ENCODE results near the gene DNAH7.

The DNAH7 gene

GRCh38 chr2:195820867-195821565 is 247.6 kb downstream of the DNAH7 start:
- Histone ChIP-seq H3K36me3 (ENCODE audit: control insufficient read depth in 5 of 5, insufficient read depth in 5 of 5, low read length in 5 of 5) (no peaks in the 10 kb centered on the region), H3K27ac (ENCODE audit: low read depth, low read length) (no peak overlapping the region), H3K4me1 (ENCODE audit: control insufficient read depth in 5 of 5, insufficient read depth in 5 of 5, low read length in 5 of 5) (no peaks in the 10 kb centered on the region), H3K27me3 (ENCODE audit: control insufficient read depth in 5 of 5, insufficient read depth in 4 of 5, low read length in 5 of 5) (no peaks in the 10 kb centered on the region), H3K9ac (ENCODE audit: low read length in 5 of 5) (no peak overlapping the region), H3K4me3 (ENCODE audit: low read depth in 1 of 5, low read length in 5 of 5) (no peak overlapping the region), H3K9me3 (ENCODE audit: control insufficient read depth in 5 of 5, low read length in 5 of 5) (no peaks in the 10 kb centered on the region)

GRCh38 chr2:195820373-195820772 is 248.3 kb downstream of the DNAH7 start:
- no peaks in the 10 kb centered on the region for H3K9me3 ChIP-seq (ENCODE audit: control insufficient read depth in 5 of 5, low read length in 5 of 5)
- no peak overlapping the region for H3K4me3 ChIP-seq (ENCODE audit: low read depth in 1 of 5, low read length in 5 of 5)
- no peaks in the 10 kb centered on the region for H3K27me3 ChIP-seq (ENCODE audit: control insufficient read depth in 5 of 5, insufficient read depth in 4 of 5, low read length in 5 of 5)
- H3K9ac ChIP-seq (ENCODE audit: low read length in 5 of 5), result no peak overlapping the region
- no peaks in the 10 kb centered on the region for H3K36me3 ChIP-seq (ENCODE audit: control insufficient read depth in 5 of 5, insufficient read depth in 5 of 5, low read length in 5 of 5)
- no peak overlapping the region for H3K27ac ChIP-seq (ENCODE audit: low read depth, low read length)
- no peaks in the 10 kb centered on the region for H3K4me1 ChIP-seq (ENCODE audit: control insufficient read depth in 5 of 5, insufficient read depth in 5 of 5, low read length in 5 of 5)

- Histone ChIP-seq H3K9ac (ENCODE audit: low read length in 5 of 5) (no peak overlapping the region), H3K27me3 (ENCODE audit: control insufficient read depth in 5 of 5, insufficient read depth in 4 of 5, low read length in 5 of 5) (no peaks in the 10 kb centered on the region), H3K27ac (ENCODE audit: low read depth, low read length) (no peak overlapping the region), H3K9me3 (ENCODE audit: control insufficient read depth in 5 of 5, low read length in 5 of 5) (no peaks in the 10 kb centered on the region), H3K4me3 (ENCODE audit: low read depth in 1 of 5, low read length in 5 of 5) (no peak overlapping the region), H3K36me3 (ENCODE audit: control insufficient read depth in 5 of 5, insufficient read depth in 5 of 5, low read length in 5 of 5) (no peaks in the 10 kb centered on the region), H3K4me1 (ENCODE audit: control insufficient read depth in 5 of 5, insufficient read depth in 5 of 5, low read length in 5 of 5) (no peaks in the 10 kb centered on the region)
These were observed 249.4 kb downstream of the DNAH7 start for GRCh38 chr2:195819276-195819675.

- Histone ChIP-seq H3K36me3 (ENCODE audit: control insufficient read depth in 5 of 5, insufficient read depth in 5 of 5, low read length in 5 of 5) (no peaks in the 10 kb centered on the region), H3K27me3 (ENCODE audit: control insufficient read depth in 5 of 5, insufficient read depth in 4 of 5, low read length in 5 of 5) (no peaks in the 10 kb centered on the region), H3K9ac (ENCODE audit: low read length in 5 of 5) (no peak overlapping the region), H3K9me3 (ENCODE audit: control insufficient read depth in 5 of 5, low read length in 5 of 5) (no peaks in the 10 kb centered on the region), H3K27ac (ENCODE audit: low read depth, low read length) (no peak overlapping the region), H3K4me1 (ENCODE audit: control insufficient read depth in 5 of 5, insufficient read depth in 5 of 5, low read length in 5 of 5) (no peaks in the 10 kb centered on the region), H3K4me3 (ENCODE audit: low read depth in 1 of 5, low read length in 5 of 5) (no peak overlapping the region)
These were observed 250.1 kb downstream of the DNAH7 start for GRCh38 chr2:195818526-195818925.

- Histone ChIP-seq H3K9ac (ENCODE audit: low read length in 5 of 5) (no peak overlapping the region), H3K4me3 (ENCODE audit: low read depth in 1 of 5, low read length in 5 of 5) (no peak overlapping the region), H3K4me1 (ENCODE audit: control insufficient read depth in 5 of 5, insufficient read depth in 5 of 5, low read length in 5 of 5) (no peaks in the 10 kb centered on the region), H3K36me3 (ENCODE audit: control insufficient read depth in 5 of 5, insufficient read depth in 5 of 5, low read length in 5 of 5) (no peaks in the 10 kb centered on the region), H3K9me3 (ENCODE audit: control insufficient read depth in 5 of 5, low read length in 5 of 5) (no peaks in the 10 kb centered on the region), H3K27me3 (ENCODE audit: control insufficient read depth in 5 of 5, insufficient read depth in 4 of 5, low read length in 5 of 5) (no peaks in the 10 kb centered on the region), H3K27ac (ENCODE audit: low read depth, low read length) (no peak overlapping the region)
These were observed 250.5 kb downstream of the DNAH7 start for GRCh38 chr2:195818106-195818505.

- no peak overlapping the region for H3K27ac ChIP-seq (ENCODE audit: low read depth, low read length)
- H3K4me3 ChIP-seq (ENCODE audit: low read depth in 1 of 5, low read length in 5 of 5), result no peak overlapping the region
- no peaks in the 10 kb centered on the region for H3K9me3 ChIP-seq (ENCODE audit: control insufficient read depth in 5 of 5, low read length in 5 of 5)
- H3K4me1 ChIP-seq (ENCODE audit: control insufficient read depth in 5 of 5, insufficient read depth in 5 of 5, low read length in 5 of 5), result no peaks in the 10 kb centered on the region
- no peaks in the 10 kb centered on the region for H3K36me3 ChIP-seq (ENCODE audit: control insufficient read depth in 5 of 5, insufficient read depth in 5 of 5, low read length in 5 of 5)
- no peak overlapping the region for H3K9ac ChIP-seq (ENCODE audit: low read length in 5 of 5)
- H3K27me3 ChIP-seq (ENCODE audit: control insufficient read depth in 5 of 5, insufficient read depth in 4 of 5, low read length in 5 of 5), result no peaks in the 10 kb centered on the region
These were observed 253.6 kb downstream of the DNAH7 start for GRCh38 chr2:195815083-195815482.

- no peaks in the 10 kb centered on the region for H3K9me3 ChIP-seq (ENCODE audit: control insufficient read depth in 5 of 5, low read length in 5 of 5)
- no peaks in the 10 kb centered on the region for H3K36me3 ChIP-seq (ENCODE audit: control insufficient read depth in 5 of 5, insufficient read depth in 5 of 5, low read length in 5 of 5)
- no peak overlapping the region for H3K4me3 ChIP-seq (ENCODE audit: low read depth in 1 of 5, low read length in 5 of 5)
- no peak overlapping the region for H3K27ac ChIP-seq (ENCODE audit: low read depth, low read length)
- no peak overlapping the region for H3K9ac ChIP-seq (ENCODE audit: low read length in 5 of 5)
- H3K4me1 ChIP-seq (ENCODE audit: control insufficient read depth in 5 of 5, insufficient read depth in 5 of 5, low read length in 5 of 5), result no peaks in the 10 kb centered on the region
- no peaks in the 10 kb centered on the region for H3K27me3 ChIP-seq (ENCODE audit: control insufficient read depth in 5 of 5, insufficient read depth in 4 of 5, low read length in 5 of 5)
These were observed 255.2 kb downstream of the DNAH7 start for GRCh38 chr2:195813421-195813820.

GRCh38 chr2:195810340-195811098 is 258.1 kb downstream of the DNAH7 start:
- no peak overlapping the region for H3K4me3 ChIP-seq (ENCODE audit: low read depth in 1 of 5, low read length in 5 of 5)
- H3K9me3 ChIP-seq (ENCODE audit: control insufficient read depth in 5 of 5, low read length in 5 of 5), result no peaks in the 10 kb centered on the region
- H3K9ac ChIP-seq (ENCODE audit: low read length in 5 of 5), result no peak overlapping the region
- no peaks in the 10 kb centered on the region for H3K4me1 ChIP-seq (ENCODE audit: control insufficient read depth in 5 of 5, insufficient read depth in 5 of 5, low read length in 5 of 5)
- H3K36me3 ChIP-seq (ENCODE audit: control insufficient read depth in 5 of 5, insufficient read depth in 5 of 5, low read length in 5 of 5), result no peaks in the 10 kb centered on the region
- no peak overlapping the region for H3K27ac ChIP-seq (ENCODE audit: low read depth, low read length)
- no peaks in the 10 kb centered on the region for H3K27me3 ChIP-seq (ENCODE audit: control insufficient read depth in 5 of 5, insufficient read depth in 4 of 5, low read length in 5 of 5)

- H3K36me3 ChIP-seq (ENCODE audit: control insufficient read depth in 5 of 5, insufficient read depth in 5 of 5, low read length in 5 of 5), result no peaks in the 10 kb centered on the region
- H3K9me3 ChIP-seq (ENCODE audit: control insufficient read depth in 5 of 5, low read length in 5 of 5), result no peaks in the 10 kb centered on the region
- no peak overlapping the region for H3K4me3 ChIP-seq (ENCODE audit: low read depth in 1 of 5, low read length in 5 of 5)
- H3K27me3 ChIP-seq (ENCODE audit: control insufficient read depth in 5 of 5, insufficient read depth in 4 of 5, low read length in 5 of 5), result no peaks in the 10 kb centered on the region
- no peak overlapping the region for H3K9ac ChIP-seq (ENCODE audit: low read length in 5 of 5)
- no peaks in the 10 kb centered on the region for H3K4me1 ChIP-seq (ENCODE audit: control insufficient read depth in 5 of 5, insufficient read depth in 5 of 5, low read length in 5 of 5)
- H3K27ac ChIP-seq (ENCODE audit: low read depth, low read length), result no peak overlapping the region
These were observed 260.4 kb downstream of the DNAH7 start for GRCh38 chr2:195808189-195808588.

- Histone ChIP-seq H3K4me3 (ENCODE audit: low read depth in 1 of 5, low read length in 5 of 5) (no peak overlapping the region), H3K4me1 (ENCODE audit: control insufficient read depth in 5 of 5, insufficient read depth in 5 of 5, low read length in 5 of 5) (no peaks in the 10 kb centered on the region), H3K27ac (ENCODE audit: low read depth, low read length) (no peak overlapping the region), H3K9me3 (ENCODE audit: control insufficient read depth in 5 of 5, low read length in 5 of 5) (no peaks in the 10 kb centered on the region), H3K36me3 (ENCODE audit: control insufficient read depth in 5 of 5, insufficient read depth in 5 of 5, low read length in 5 of 5) (no peaks in the 10 kb centered on the region), H3K9ac (ENCODE audit: low read length in 5 of 5) (no peak overlapping the region), H3K27me3 (ENCODE audit: control insufficient read depth in 5 of 5, insufficient read depth in 4 of 5, low read length in 5 of 5) (no peaks in the 10 kb centered on the region)
These were observed 263.2 kb downstream of the DNAH7 start for GRCh38 chr2:195805283-195805976.

All from subcutaneous abdominal adipose tissue (tissue), 5 donors.